Measurements from ENCODE around the gene TRIM6. TPM values are rescaled to one million over a fixed set of nuclear protein-coding genes. Genes with fewer than 3 reads are reported as not detected.

TRIM6 gene
- total and polyA plus RNA-seq, 9 of the 15 experiments (the other 6 are each of a cell fraction or from before 2014, with no cell fraction given) = 5.0 to 11.8 (median 8.7) TPM

- no peak for TF ChIP-seq XRCC4 (IDR thresholded peaks at IDR 0.05; ENCODE audit: extremely low read depth, insufficient read depth, insufficient read length)
- no peak for TF ChIP-seq E2F1 (CRISPR knock-in tag; IDR thresholded peaks at IDR 0.05)
- no peak for TF ChIP-seq ZNF589 (CRISPR knock-in tag; IDR thresholded peaks at IDR 0.05; ENCODE audit: low read depth)
- TF ChIP-seq HDGF (IDR thresholded peaks at IDR 0.05) = no peak
- no peak for TF ChIP-seq CREB5 (CRISPR knock-in tag; IDR thresholded peaks at IDR 0.05)
- no peak for TF ChIP-seq CREM (IDR thresholded peaks at IDR 0.05; ENCODE audit: low read depth)
- TF ChIP-seq ZNF717 (CRISPR knock-in tag; IDR thresholded peaks at IDR 0.05) = no peak
- TF ChIP-seq CEBPZ (IDR thresholded peaks at IDR 0.05; ENCODE audit: borderline replicate concordance, low read depth, low read length) = no peak
- TF ChIP-seq FOS (IDR thresholded peaks at IDR 0.05; ENCODE audit: extremely low read depth, insufficient read length) = no peak
- no peak for TF ChIP-seq ZNF780A (CRISPR knock-in tag; IDR thresholded peaks at IDR 0.05)
These were observed 28.8 kb downstream of the TRIM6 start (continued) for GRCh38 chr11:5625281-5625680.
